Left renal cortex interstitium (tissue), 4 donors: ENCODE measurements around the gene NT5C1B. TPM values are rescaled to one million over a fixed set of nuclear protein-coding genes. Genes with fewer than 3 reads are reported as not detected.

ENCODE experiments used
- DNase-seq, 4 donors: peaks; one replicate each; pipeline ENCODE4 v3.0.0-alpha.2; 2013; ENCODE audit warnings: low read depth in 4 of 4, low spot score in 2 of 4, missing footprints in 1 of 4
- polyA plus RNA-seq, 4 donors: library from polyadenylated mRNA; unstranded; fragments of 120-200 nt; gene quantifications; one replicate each; pipeline ENCODE4 v1.2.1, GENCODE V29; 2013; ENCODE audit not compliant: insufficient read length in 4 of 4

NT5C1B gene
- polyA plus RNA-seq, 4 donors = 0.72 to 1.2 (median 0.92) TPM

GRCh38 chr2:18518116-18519111 is 71.0 kb downstream of the NT5C1B start:
- no peak for DNase-seq

GRCh38 chr2:18517386-18517785 is 72.0 kb downstream of the NT5C1B start:
- no peak for DNase-seq

GRCh38 chr2:18516112-18516511 is 73.3 kb downstream of the NT5C1B start:
- no peak for DNase-seq

- no peak for DNase-seq
Measured at GRCh38 chr2:18514526-18515461, 74.6 kb downstream of the NT5C1B start.

Other genes starting within 250 kb of the NT5C1B start
- 10 to 100 TPM; 37.1 to 45.5 (median 42.2) TPM for gene RDH14, start 28.9 kb downstream of the NT5C1B start, polyA plus RNA-seq